Lung (tissue), 12 donors: Measurements from ENCODE around the gene VPS50. TPM values are rescaled to one million over a fixed set of nuclear protein-coding genes. Genes with fewer than 3 reads are reported as not detected.
A peak's percentile ranks its signal among the peaks of the same experiment; 100 is the strongest.

Experiments used
- ATAC-seq: fragments of 200-7000 bp; cut with Tn5 transposase; one replicate; pipeline ENCODE4 v1.9.1; 2020; ENCODE audit warnings: moderate number of reproducible peaks; ENCODE audit not compliant: insufficient read depth, low FRiP score
- DNase-seq, 3 donors: peaks; one replicate each; pipeline ENCODE4 v3.0.0-alpha.2; 2013 to 2017
- H3K27ac ChIP-seq, 2 donors: one replicate each; pipeline ENCODE4 v1.5.1; 2013; ENCODE audit warnings: mild to moderate bottlenecking in 2 of 2, moderate library complexity in 2 of 2, control low read depth in 1 of 2, inconsistent platforms in 1 of 2, low read depth in 1 of 2, low read length in 1 of 2
- H3K27me3 ChIP-seq, 3 donors: one replicate each; pipeline ENCODE4 v1.5.1; 2013; ENCODE audit warnings: low read length in 2 of 3; ENCODE audit not compliant: control insufficient read depth in 3 of 3, insufficient read depth in 3 of 3
- H3K36me3 ChIP-seq, 4 donors: one replicate each; pipeline ENCODE4 v1.5.1; 2013; ENCODE audit warnings: low read length in 4 of 4, mild to moderate bottlenecking in 1 of 4, moderate library complexity in 1 of 4; ENCODE audit not compliant: control insufficient read depth in 4 of 4, insufficient read depth in 4 of 4
- H3K4me1 ChIP-seq, 5 donors: one replicate each; pipeline ENCODE4 v1.5.1; 2013; ENCODE audit warnings: low read length in 5 of 5, mild to moderate bottlenecking in 2 of 5, moderate library complexity in 1 of 5; ENCODE audit not compliant: control insufficient read depth in 5 of 5, insufficient read depth in 5 of 5
- H3K4me3 ChIP-seq: one replicate; pipeline ENCODE4 v1.5.1; 2013; ENCODE audit warnings: mild to moderate bottlenecking, control low read depth, moderate library complexity
- H3K9ac ChIP-seq, 2 donors: one replicate each; pipeline ENCODE4 v1.5.1; 2013; ENCODE audit warnings: low read length in 2 of 2, control low read depth in 1 of 2; ENCODE audit not compliant: insufficient read depth in 1 of 2
- H3K9me3 ChIP-seq, 4 donors: one replicate each; pipeline ENCODE4 v1.5.1; 2013; ENCODE audit warnings: low read length in 3 of 4, mild to moderate bottlenecking in 1 of 4, moderate library complexity in 1 of 4; ENCODE audit not compliant: control insufficient read depth in 4 of 4, insufficient read depth in 3 of 4
- WGBS, 2 donors: extraction: QIAGEN DNeasy Blood & Tissue Kit; methylation state at CpG; one replicate each; pipeline ENCODE4 v1.1.7; 2013; 5-methylcytosine and 5-hydroxymethylcytosine counted together
- polyA plus RNA-seq, 2 donors: library from polyadenylated mRNA; stranded (reverse); fragments of 200-250 nt; gene quantifications; one replicate each; pipeline ENCODE4 v1.2.1, GENCODE V29; 2013
- total RNA-seq, 2 donors: library from RNA; depleted of rRNA in 1 of 2; stranded (reverse); fragments of >200 nt in 1 of 2; gene quantifications; one replicate each; pipeline ENCODE4 v1.2.1, GENCODE V29; 2014 to 2021
- TF ChIP-seq, protein P1 (sequence below): IDR thresholded peaks from 2 replicates; pipeline ENCODE4 v1.5.1; 2012; ENCODE audit warnings: mild to moderate bottlenecking; ENCODE audit errors: control extremely low read depth, extremely low read depth
- donor health status: control.
- donor health status: control.
- donor health status: Bipolar disorder and iron deficiency.
- donor health status: healthy.
- donor health status: DM: yes; HTN: yes; CAD: no.

VPS50 gene
- total and polyA plus RNA-seq, 4 donors, result 6.6 to 52.5 (median 13.7) TPM

DNA sequence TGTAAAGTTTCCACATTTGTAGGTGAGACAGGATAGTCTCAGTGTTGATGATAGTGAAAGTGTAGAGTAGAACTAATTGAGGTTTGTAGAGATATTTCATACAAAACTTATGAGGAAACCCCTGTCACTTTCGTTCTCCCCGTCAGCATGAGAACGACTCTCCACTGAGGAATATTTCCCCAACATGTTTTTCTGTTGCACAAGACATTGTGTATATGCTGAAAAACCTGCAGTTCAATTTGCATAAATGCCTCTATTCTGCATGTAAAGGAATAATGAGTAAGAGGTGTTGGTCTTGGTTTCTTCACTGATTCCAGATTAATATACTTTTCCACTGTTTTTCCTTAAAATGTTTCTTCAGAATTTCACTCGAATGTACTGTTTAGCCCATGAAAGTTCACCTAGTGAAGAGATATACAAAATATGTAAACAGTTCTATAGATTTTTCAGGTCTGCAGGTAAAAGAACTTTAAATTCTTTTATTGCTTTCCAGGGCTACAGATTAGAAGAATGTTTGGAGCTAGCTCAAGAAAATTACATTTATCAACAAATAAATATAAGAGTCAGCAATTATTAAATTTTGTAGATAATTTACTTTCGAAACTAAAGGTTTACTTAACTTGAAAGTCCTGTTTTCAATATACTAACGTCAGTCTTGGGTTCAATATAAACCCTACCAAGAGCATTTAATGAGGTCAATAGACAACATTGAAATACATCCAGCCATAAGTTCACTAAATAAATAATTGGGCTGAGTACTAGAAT is 43.1 kb upstream of the VPS50 start:
- 68 to 70% methylated on average over 6 of the region's 6 CpGs for WGBS, 2 donors

DNA sequence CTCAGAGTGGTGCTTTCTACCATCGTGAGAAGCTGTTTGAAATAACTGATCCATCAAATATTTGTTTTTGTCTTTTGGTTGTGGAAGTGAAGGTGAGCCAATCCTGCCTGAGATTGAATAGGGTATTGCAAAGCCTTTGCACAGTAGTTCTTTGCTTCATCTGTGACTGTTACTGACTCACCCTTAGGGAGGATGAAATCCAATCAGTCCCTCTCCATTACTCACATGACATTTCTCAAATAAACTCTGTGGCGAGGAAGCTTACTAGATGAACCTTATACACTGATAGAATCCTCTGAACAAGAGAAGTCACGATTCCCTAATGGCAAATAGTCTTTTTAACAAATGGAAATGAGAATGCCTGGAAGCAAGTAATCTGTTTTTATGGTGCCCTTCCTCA is 37.8 kb upstream of the VPS50 start:
- peaks cover 0 to 4% (median 0%) of the 10 kb centered on the region in 3 donors for H3K27me3 ChIP-seq
- 57 to 75% methylated on average over 3 of the region's 3 CpGs for WGBS, 2 donors
- DNase-seq (no peak), ATAC-seq (no peak)
- no peaks in the 10 kb centered on the region for H3K36me3 ChIP-seq
- no peaks in the 10 kb centered on the region for H3K4me1 ChIP-seq
- TF ChIP-seq, protein P1, sequence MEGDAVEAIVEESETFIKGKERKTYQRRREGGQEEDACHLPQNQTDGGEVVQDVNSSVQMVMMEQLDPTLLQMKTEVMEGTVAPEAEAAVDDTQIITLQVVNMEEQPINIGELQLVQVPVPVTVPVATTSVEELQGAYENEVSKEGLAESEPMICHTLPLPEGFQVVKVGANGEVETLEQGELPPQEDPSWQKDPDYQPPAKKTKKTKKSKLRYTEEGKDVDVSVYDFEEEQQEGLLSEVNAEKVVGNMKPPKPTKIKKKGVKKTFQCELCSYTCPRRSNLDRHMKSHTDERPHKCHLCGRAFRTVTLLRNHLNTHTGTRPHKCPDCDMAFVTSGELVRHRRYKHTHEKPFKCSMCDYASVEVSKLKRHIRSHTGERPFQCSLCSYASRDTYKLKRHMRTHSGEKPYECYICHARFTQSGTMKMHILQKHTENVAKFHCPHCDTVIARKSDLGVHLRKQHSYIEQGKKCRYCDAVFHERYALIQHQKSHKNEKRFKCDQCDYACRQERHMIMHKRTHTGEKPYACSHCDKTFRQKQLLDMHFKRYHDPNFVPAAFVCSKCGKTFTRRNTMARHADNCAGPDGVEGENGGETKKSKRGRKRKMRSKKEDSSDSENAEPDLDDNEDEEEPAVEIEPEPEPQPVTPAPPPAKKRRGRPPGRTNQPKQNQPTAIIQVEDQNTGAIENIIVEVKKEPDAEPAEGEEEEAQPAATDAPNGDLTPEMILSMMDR, result no peak
- H3K9ac ChIP-seq, result no peak overlapping the region
- no peaks in the 10 kb centered on the region for H3K9me3 ChIP-seq
- H3K4me3 ChIP-seq, result no peak overlapping the region
- H3K27ac ChIP-seq, result no peak overlapping the region

More for the DNA sequence above, 43.1 kb upstream of the VPS50 start:
- Histone ChIP-seq H3K9me3 (no peaks in the 10 kb centered on the region), H3K9ac (no peak overlapping the region), H3K4me1 (no peaks in the 10 kb centered on the region), H3K27ac (no peak overlapping the region), H3K27me3 (peaks cover 0 to 7% (median 2%) of the 10 kb centered on the region in 3 donors), H3K36me3 (no peaks in the 10 kb centered on the region), H3K4me3 (no peak overlapping the region)
- DNase-seq (no peak), ATAC-seq (no peak)
- TF ChIP-seq, protein P1, result no peak

DNA sequence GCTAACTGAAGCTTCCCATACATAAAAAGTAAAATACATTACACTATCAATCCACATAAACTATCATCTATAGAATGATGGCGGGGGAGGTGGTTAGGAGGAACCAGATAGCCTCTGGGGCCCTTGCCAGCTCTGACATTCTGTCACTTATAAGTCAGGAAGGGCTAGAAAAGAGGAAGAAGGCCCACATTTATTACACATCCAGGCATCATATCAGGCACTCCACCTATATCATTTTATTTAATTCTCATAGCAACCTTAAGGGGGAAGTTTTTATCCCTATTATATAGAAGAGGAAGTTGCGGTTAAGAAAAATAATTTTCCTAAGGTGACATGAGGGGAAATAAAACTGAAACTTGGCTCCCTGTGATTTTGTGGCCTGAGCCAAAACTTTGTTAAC is 35.8 kb upstream of the VPS50 start:
- Histone ChIP-seq H3K9ac (no peak overlapping the region), H3K36me3 (no peaks in the 10 kb centered on the region), H3K9me3 (no peaks in the 10 kb centered on the region), H3K27me3 (peaks cover 0 to 4% (median 0%) of the 10 kb centered on the region in 3 donors), H3K27ac (no peak overlapping the region), H3K4me1 (no peaks in the 10 kb centered on the region), H3K4me3 (no peak overlapping the region)
- WGBS, 2 donors, result 31 to 59% methylated on average over 2 of the region's 2 CpGs
- no peak for ATAC-seq
- TF ChIP-seq, protein P1, result no peak
- peak in 1 of 3 donors; percentile 0 for DNase-seq
